ENCODE data around the gene ZNF195.

DNA sequence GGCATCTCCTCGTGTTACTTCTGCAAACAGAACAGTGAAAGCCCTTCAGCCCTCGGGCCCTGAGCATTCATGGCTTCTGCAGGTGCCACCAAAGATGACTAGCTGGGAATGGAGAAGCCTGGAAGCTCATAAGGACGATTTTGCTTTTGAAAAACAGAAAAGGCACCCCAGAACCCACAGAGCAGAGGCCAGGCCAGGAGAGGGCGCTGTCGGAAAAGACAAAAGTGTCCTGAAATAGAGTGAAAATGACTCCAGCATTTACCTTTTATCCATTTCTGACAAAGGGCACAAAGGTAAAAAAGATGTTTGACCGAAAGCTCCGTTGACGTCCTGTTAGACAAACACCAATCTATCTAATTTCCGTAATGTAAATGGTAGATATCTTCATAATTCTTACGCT lies 37.6 kb downstream of the ZNF195 start:
- TF ChIP-seq EZH2phosphoT487 (IDR thresholded peaks at IDR 0.05) = no peak
- TF ChIP-seq, protein P1, sequence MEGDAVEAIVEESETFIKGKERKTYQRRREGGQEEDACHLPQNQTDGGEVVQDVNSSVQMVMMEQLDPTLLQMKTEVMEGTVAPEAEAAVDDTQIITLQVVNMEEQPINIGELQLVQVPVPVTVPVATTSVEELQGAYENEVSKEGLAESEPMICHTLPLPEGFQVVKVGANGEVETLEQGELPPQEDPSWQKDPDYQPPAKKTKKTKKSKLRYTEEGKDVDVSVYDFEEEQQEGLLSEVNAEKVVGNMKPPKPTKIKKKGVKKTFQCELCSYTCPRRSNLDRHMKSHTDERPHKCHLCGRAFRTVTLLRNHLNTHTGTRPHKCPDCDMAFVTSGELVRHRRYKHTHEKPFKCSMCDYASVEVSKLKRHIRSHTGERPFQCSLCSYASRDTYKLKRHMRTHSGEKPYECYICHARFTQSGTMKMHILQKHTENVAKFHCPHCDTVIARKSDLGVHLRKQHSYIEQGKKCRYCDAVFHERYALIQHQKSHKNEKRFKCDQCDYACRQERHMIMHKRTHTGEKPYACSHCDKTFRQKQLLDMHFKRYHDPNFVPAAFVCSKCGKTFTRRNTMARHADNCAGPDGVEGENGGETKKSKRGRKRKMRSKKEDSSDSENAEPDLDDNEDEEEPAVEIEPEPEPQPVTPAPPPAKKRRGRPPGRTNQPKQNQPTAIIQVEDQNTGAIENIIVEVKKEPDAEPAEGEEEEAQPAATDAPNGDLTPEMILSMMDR (IDR thresholded peaks at IDR 0.05) = peak; percentile 97

Measured in neural progenitor cell (in vitro differentiated cells).